Stimulated activated CD4-positive, alpha-beta T cell treated with anti-CD3 and anti-CD28 coated beads, Interleukin-1b, Interleukin-23, amount 100 ng/mL, for 1 hour (primary cell): ENCODE results near the gene AFAP1L1.

ENCODE experiments used
- DNase-seq, 2 donors: peaks; one replicate each; pipeline ENCODE4 v3.0.0-alpha.2; 2020; ENCODE audit warnings: low read depth in 2 of 2

AFAP1L1 gene

GRCh38 chr5:149372076-149372795, 100.6 kb downstream of the AFAP1L1 start:
- DNase-seq = no peak

- no peak for DNase-seq
Observed at GRCh38 chr5:149372932-149373331, 101.3 kb downstream of the AFAP1L1 start.

GRCh38 chr5:149374303-149374702, 102.6 kb downstream of the AFAP1L1 start:
- DNase-seq = no peak

GRCh38 chr5:149374801-149375200, 103.1 kb downstream of the AFAP1L1 start:
- DNase-seq = no peak

GRCh38 chr5:149375434-149375833, 103.8 kb downstream of the AFAP1L1 start:
- no peak for DNase-seq

GRCh38 chr5:149376104-149376503, 104.4 kb downstream of the AFAP1L1 start:
- no peak for DNase-seq

GRCh38 chr5:149376711-149377447, 105.2 kb downstream of the AFAP1L1 start:
- no peak for DNase-seq

- no peak for DNase-seq
Observed at GRCh38 chr5:149378241-149378820, 106.7 kb downstream of the AFAP1L1 start.

- DNase-seq = no peak
Observed at GRCh38 chr5:149379177-149379761, 107.6 kb downstream of the AFAP1L1 start, which contains the start of gene IL17B. Gene IL17B, minus strand, starts transcription at chr5:149379292. Its CDS starts 67 bp downstream, at chr5:149379225.

- no peak for DNase-seq
Observed at GRCh38 chr5:149379818-149380374, 108.2 kb downstream of the AFAP1L1 start.

- DNase-seq = no peak
Observed at GRCh38 chr5:149380466-149381121, 108.9 kb downstream of the AFAP1L1 start.

- DNase-seq = no peak
Observed at GRCh38 chr5:149381261-149381985, 109.8 kb downstream of the AFAP1L1 start.

GRCh38 chr5:149381986-149382338, 110.3 kb downstream of the AFAP1L1 start:
- peak; percentile 37 to 65 for DNase-seq

GRCh38 chr5:149382517-149383220, 111.0 kb downstream of the AFAP1L1 start:
- DNase-seq = no peak

GRCh38 chr5:149383399-149383798, 111.7 kb downstream of the AFAP1L1 start:
- DNase-seq = no peak

GRCh38 chr5:149386166-149386565, 114.5 kb downstream of the AFAP1L1 start:
- DNase-seq = no peak

- DNase-seq = no peak
Observed at GRCh38 chr5:149387081-149387631, 115.5 kb downstream of the AFAP1L1 start.

GRCh38 chr5:149387982-149388381, 116.3 kb downstream of the AFAP1L1 start:
- DNase-seq = no peak

- DNase-seq = no peak
Observed at GRCh38 chr5:149388498-149389190, 117.0 kb downstream of the AFAP1L1 start.
